ENCODE results near the gene SLC44A4.

GRCh38 chr6:31908791-31909190 is 30.0 kb upstream of the SLC44A4 start:
- TF ChIP-seq CTCF (IDR thresholded peaks at IDR 0.05): no peak
- no peak for TF ChIP-seq CHD2 (IDR thresholded peaks at IDR 0.05; ENCODE audit: low read length, partially characterized antibody)
- TF ChIP-seq EP300 (IDR thresholded peaks at IDR 0.05): no peak
- TF ChIP-seq USF2 (IDR thresholded peaks at IDR 0.05): no peak
- TF ChIP-seq MAFK (IDR thresholded peaks at IDR 0.05; ENCODE audit: partially characterized antibody): no peak
- TF ChIP-seq POLR2A (IDR thresholded peaks at IDR 0.05; ENCODE audit: low read length): no peak
- no peak for TF ChIP-seq HMGXB4 (CRISPR knock-in tag; IDR thresholded peaks at IDR 0.05; ENCODE audit: borderline replicate concordance)
- no peak for TF ChIP-seq EHF (CRISPR knock-in tag; IDR thresholded peaks at IDR 0.05)
